Iris pigment epithelial cell (primary cell): ENCODE measurements around the gene DPP7.

Source experiments
- DNase-seq: peaks from one replicate; pipeline ENCODE4 v3.0.0-alpha.2; 2011; ENCODE audit warnings: low read depth

The DPP7 gene

GRCh38 chr9:137114613-137115393 lies at the start of gene DPP7:
Gene DPP7 (minus strand): TSS chr9:137114733. CDS start chr9:137114713, 20 bp downstream.
- peak; percentile 33 for DNase-seq

GRCh38 chr9:137163805-137164204 lies 49.3 kb upstream of the DPP7 start:
- no peak for DNase-seq

GRCh38 chr9:137163365-137163715 lies 48.8 kb upstream of the DPP7 start:
- no peak for DNase-seq

- peak; percentile 35 for DNase-seq
Measured at GRCh38 chr9:137162505-137163364, 48.2 kb upstream of the DPP7 start.

DNA sequence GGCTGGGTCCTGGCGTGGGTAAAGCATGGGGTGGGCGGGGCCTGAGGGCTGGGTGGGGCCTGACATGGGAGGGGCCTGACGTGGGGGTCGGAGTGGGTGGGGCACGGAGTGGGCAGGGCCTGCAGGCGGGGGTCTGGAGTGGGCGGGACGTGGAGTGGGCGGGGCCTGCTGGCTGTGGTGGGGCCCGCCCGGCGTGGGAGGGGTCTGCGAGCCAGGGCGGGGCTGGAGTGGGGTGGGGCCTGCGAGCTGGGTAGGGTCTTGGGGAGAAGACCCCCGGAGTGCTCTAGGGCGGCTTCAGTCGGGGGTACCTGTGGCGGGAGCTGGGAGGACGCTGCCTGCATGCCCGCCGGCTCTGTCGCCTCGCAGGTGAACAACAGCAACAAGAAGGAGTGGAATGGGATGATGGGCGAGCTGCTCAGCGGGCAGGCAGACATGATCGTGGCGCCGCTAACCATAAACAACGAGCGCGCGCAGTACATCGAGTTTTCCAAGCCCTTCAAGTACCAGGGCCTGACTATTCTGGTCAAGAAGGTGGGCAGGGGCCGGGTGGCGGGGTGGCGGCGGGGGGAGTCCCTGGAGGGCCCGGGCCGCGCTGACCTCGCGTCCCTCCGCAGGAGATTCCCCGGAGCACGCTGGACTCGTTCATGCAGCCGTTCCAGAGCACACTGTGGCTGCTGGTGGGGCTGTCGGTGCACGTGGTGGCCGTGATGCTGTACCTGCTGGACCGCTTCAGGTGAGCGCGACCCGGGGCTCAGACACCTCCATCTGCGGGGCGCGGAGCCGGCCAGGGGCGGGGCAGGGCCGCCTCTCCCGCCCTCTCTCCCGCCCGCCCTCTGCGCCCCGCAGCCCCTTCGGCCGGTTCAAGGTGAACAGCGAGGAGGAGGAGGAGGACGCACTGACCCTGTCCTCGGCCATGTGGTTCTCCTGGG lies 47.3 kb upstream of the DPP7 start:
- no peak for DNase-seq

- DNase-seq, result no peak
Measured at GRCh38 chr9:137160716-137161557, 46.4 kb upstream of the DPP7 start.

DNA sequence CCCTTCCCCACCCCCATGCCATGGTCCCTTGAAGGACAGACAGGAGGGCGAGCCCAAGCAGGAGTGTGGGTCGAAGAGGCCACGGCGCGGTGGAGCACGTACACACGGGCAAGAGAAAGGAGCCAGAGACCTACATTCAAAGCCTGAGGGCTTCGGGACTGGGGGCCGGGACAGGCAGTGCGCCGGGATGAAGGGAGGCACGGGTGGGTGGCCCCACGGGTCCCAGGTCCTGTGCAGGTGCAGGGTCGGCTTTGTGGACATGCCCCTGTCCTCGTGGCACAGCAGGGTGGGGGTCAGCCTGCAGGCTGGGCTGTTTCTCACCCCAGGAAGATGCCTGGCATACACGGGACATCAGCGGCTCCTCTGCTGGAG lies 45.5 kb upstream of the DPP7 start:
- no peak for DNase-seq

DNA sequence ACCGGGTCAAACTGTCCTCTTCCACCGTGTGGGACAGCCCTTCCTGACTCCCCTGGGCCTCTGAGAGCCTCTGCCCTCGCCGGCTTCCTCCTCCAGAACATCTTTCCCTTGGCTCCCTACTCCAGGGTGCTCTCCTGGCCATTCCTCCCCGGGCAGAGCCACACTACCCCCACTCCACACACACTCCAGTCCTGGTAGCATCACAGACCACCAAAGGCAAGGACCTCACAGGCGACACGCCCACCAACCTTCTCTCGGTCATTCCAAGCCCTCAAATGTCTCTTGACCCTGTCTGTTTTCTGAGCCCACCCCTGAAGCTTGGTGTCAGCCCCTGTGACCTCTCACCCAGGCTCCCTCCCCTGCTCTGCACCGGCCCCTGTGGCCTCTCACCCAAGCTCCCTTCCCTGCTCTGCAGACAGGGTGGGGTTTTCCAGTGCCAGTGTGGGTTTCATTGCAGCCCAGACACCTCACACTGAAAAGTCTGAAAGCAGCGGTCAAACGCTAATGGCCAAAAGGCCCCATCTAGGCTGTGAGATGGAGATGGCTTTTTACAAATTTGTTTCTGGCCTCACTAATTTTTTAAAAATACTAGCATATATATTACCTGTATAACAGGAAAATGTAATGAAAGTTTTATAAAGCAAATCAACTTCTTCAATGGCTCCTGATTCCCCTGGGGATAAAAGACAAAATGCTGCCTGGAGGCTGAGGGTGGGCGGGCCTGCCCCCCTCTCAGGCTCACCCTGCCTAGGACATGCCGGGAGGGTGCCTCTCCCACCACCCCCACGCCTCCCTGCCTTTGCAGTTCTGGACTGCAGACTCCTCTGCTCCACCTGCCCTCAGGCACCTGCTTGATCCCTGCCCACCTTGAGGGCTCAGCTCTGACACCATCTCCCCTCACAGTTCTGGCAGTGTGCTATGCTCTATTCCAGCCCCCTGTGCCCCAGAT lies 44.8 kb upstream of the DPP7 start:
- DNase-seq, result no peak

- no peak for DNase-seq
Measured at GRCh38 chr9:137158625-137159024, 44.1 kb upstream of the DPP7 start.

GRCh38 chr9:137157618-137158415 lies 43.3 kb upstream of the DPP7 start:
- DNase-seq, result no peak

DNA sequence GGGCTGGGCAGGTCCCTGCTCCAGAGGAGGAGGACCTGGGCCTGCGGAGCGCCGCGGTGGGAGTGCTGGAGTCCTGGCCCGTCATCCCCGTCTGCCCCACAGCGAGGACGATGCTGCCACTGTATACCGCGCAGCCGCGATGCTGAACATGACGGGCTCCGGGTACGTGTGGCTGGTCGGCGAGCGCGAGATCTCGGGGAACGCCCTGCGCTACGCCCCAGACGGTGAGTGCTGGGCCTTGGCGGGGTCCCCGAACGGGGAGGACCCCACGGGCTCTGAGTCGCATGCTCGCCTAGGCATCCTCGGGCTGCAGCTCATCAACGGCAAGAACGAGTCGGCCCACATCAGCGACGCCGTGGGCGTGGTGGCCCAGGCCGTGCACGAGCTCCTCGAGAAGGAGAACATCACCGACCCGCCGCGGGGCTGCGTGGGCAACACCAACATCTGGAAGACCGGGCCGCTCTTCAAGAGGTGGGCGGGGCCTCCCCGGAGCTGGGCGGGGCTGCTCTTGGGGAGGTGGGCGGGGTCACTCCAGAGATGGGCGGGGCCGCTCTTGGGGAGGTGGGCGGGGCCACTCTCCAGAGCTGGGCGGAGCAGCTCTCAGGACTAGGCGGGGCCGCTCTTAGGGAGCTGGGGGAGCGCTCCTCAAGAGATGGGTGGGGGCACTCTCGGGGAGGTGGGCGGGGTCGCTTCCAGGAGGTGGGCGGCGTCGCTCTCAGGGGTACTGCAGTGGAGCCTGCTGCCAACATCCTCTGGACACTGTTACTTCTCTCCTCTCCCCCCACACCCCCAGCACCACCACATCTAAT lies 42.2 kb upstream of the DPP7 start:
- peak; percentile 47 for DNase-seq

- no peak for DNase-seq
Measured at GRCh38 chr9:137152844-137153405, 38.4 kb upstream of the DPP7 start.

DNA sequence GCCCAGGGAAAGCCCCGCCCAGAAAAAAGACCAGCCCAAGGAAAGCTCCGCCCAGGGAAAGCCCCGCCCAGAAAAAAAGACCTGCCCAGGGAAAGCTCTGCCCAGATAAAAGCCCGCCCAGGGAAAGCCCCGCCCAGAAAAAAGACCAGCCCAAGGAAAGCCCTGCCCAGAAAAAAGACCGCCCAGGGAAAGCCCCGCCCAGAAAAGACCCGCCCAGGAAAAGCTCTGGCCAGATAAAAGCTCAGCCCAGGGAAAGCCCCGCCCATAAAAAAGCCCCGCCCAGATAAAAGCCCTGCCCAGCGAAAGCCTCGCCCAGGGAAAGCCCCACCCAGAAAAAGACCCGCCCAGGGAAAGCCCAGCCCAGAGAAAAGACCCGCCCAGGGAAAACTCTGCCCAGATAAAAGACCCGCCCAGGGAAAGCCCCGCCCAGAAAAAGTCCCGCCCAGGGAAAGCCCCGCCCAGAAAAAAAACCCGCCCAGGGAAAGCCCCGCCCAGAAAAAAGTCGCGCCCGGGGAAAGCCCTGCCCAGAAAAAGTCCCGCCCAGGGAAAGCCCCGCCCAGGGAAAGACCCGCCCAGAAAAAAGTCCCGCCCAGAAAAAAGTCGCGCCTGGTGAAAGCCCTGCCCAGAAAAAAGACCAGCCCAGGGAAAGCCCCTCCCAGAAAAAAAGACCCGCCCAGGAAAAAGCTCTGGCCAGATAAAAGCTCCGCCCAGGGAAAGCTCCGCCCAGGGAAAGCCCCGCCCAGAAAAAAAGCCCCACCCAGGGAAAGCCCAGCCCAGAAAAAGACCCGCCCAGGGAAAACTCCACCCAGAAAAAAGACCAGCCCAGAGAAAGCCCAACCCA lies 36.3 kb upstream of the DPP7 start:
- peak; percentile 39 for DNase-seq

DNA sequence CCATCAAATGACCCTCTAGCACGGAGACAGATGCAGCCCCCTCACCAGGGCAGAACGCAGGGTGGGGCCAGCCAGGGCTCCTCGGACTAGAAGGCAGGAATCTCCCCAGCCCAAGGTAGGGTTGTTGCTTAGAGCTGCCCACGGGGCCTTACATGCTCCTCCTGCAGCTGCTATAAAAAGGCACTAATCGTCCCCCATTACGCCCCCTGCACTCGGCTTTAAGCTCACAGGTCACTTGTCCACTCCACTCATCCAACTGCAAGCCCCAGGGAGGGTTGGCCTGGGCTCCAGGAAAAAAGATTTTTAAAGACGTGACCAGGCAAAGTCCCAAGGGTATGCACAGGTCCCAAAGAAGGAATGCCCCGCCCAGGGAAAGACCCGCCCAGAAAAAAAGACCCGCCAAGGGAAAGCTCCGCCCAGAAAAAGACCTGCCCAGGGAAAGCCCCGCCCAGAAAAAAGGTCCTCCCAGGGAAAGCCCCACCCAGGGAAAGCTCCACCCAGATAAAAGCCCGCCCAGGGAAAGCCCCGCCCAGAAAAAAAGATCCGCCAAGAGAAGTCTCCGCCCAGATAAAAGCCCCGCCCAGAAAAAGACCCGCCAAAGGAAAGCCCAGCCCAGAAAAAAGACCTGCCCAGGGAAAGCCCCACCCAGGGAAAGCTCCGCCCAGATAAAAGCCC lies 35.5 kb upstream of the DPP7 start:
- DNase-seq, result no peak

GRCh38 chr9:137149363-137149762 lies 34.8 kb upstream of the DPP7 start:
- DNase-seq, result no peak

GRCh38 chr9:137148661-137149060 lies 34.1 kb upstream of the DPP7 start:
- no peak for DNase-seq

GRCh38 chr9:137148242-137148641 lies 33.7 kb upstream of the DPP7 start:
- no peak for DNase-seq
